Adipose tissue (tissue), 3 donors: Measurements from ENCODE around the gene NDUFA12. TPM values are rescaled to one million over a fixed set of nuclear protein-coding genes. Genes with fewer than 3 reads are reported as not detected.
"Not testable (repeated sequence)": the region's sequence is repeated elsewhere in the genome, so short reads cannot be mapped to it uniquely, and the experiment has no call there.

ENCODE experiments used
- H3K27ac ChIP-seq: one replicate; pipeline ENCODE4 v1.5.1; 2013; ENCODE audit warnings: low read depth, low read length
- whole genome bisulfite sequencing, 3 donors: extraction: QIAGEN DNeasy Blood & Tissue Kit; methylation state at CpG; one replicate each; pipeline ENCODE4 v1.1.7; 2013; 5-methylcytosine and 5-hydroxymethylcytosine counted together
- polyA plus RNA-seq, 3 donors: library from polyadenylated mRNA; stranded (reverse); fragments of 200-250 nt; gene quantifications; one replicate each; pipeline ENCODE4 v1.2.3, GENCODE V29; 2013
- donor health status: healthy with polysubstance abuse.
- donor health status: Bipolar disorder and iron deficiency.
- donor health status: healthy.

The NDUFA12 gene
- polyA plus RNA-seq, 3 donors: 49.8 to 107 (median 104) TPM

GRCh38 chr12:94987076-94987669, 16.3 kb downstream of the NDUFA12 start:
- H3K27ac ChIP-seq: no peak overlapping the region
- WGBS, 3 donors: 90 to 96% (median 96%) methylated on average over 8 of the region's 8 CpGs

- 81 to 86% (median 84%) methylated on average over 9 of the region's 9 CpGs for WGBS, 3 donors
- not testable (repeated sequence) for H3K27ac ChIP-seq
Measured at GRCh38 chr12:94985099-94985498, 18.4 kb downstream of the NDUFA12 start.

DNA sequence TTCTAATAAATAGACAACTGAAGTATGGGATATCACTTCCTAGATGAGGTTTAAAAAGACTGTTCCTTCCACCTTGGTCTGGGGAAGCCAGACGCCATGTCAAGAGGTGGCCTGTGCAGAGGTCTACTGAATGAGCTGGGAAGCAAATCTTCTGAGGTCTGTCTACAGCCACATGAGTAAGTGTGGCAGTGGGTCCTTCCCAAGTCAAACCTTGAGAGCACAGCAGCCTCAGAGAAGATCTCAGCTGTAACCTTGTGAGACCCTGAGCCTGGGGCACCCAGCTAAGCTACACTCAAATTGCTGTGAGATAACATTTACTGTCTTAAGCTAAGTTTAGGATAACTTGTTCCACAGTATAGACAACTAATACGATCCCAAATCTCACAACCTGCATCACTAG, 20.2 kb downstream of the NDUFA12 start:
- no peak overlapping the region for H3K27ac ChIP-seq
- 95 to 98% (median 96%) methylated on average over 2 of the region's 2 CpGs for whole genome bisulfite sequencing, 3 donors

GRCh38 chr12:94982456-94982855, 21.0 kb downstream of the NDUFA12 start:
- no peak overlapping the region for H3K27ac ChIP-seq
- WGBS, 3 donors: 73 to 88% (median 82%) methylated on average over 7 of the region's 7 CpGs

DNA sequence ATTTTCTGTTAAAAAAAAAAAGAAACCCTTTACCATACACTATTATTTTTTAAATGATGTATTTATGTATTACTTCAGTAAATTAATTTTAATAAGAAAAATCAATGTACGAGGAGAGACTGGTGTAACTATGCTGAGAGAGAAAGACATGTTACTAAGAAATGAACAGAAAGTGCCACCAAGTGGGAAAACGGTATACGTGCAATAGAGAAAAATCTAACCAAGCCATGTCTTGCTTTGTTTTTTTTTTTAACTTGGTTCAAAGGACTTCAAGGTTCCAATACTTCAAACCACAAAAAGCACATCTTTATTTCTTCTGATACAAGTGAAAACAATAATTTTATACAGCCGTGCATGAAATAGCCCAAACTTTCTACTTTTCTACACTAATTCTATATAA, 22.9 kb downstream of the NDUFA12 start:
- H3K27ac ChIP-seq: no peak overlapping the region
- 55 to 65% (median 65%) methylated on average over 4 of the region's 4 CpGs for WGBS, 3 donors

DNA sequence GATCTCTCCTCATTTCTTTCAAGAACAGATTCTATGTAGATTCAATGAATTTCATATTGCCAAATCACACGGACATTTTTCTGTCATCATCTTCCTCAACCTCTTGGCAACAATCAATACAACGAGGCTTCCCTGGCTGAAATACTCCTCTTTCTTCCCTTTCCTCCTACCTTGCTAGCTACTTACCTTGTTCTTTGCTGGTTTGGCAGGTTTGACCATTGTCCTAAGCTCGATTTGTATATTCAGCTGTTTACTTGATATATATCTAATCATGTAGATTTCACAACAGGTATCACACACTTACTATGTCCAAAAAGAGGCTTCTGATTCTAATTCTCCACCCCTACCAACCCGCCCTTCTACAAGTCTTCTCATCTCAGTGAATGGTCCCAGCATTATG, 23.6 kb downstream of the NDUFA12 start:
- WGBS, 3 donors: 76 to 77% (median 76%) methylated on average over 4 of the region's 4 CpGs
- H3K27ac ChIP-seq: no peak overlapping the region

DNA sequence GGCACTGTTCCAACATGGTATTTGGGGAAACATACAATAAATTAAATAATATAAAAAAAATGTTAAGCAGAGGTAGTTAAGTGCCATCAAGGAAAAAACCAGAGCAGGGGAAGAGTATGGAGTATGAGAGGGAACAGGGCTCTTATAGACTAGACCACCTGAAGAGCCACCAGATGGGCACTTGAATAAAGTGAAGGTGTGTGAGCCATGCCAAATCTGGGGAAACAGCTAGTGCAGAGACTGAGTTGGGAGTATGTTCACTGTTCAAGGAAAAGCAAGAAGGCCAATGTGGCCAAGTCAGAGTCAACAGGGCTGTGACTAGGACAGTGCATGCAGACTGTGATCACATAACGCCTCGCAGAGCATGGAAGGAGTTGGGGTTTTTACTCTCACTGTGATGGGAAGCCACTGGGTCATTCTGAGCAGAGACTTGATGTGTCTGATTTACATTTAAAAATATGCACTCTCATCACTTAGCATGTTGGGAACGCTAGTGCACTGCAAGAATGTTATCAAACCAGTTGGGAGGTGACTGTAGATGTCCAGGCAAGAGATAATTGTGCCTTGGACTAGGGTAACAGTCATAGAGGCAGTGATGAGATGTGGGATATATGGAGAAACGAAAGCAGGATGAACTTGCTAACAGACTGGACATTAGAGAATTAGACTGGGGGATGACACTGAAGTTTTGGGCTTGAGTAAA, 25.6 kb downstream of the NDUFA12 start:
- WGBS, 3 donors: 91 to 94% (median 93%) methylated on average over 4 of the region's 4 CpGs
- H3K27ac ChIP-seq: no peak overlapping the region

- H3K27ac ChIP-seq: no peak overlapping the region
- WGBS, 3 donors: 86 to 90% (median 87%) methylated on average over 5 of the region's 5 CpGs
Measured at GRCh38 chr12:94973221-94973620, 30.3 kb downstream of the NDUFA12 start.

DNA sequence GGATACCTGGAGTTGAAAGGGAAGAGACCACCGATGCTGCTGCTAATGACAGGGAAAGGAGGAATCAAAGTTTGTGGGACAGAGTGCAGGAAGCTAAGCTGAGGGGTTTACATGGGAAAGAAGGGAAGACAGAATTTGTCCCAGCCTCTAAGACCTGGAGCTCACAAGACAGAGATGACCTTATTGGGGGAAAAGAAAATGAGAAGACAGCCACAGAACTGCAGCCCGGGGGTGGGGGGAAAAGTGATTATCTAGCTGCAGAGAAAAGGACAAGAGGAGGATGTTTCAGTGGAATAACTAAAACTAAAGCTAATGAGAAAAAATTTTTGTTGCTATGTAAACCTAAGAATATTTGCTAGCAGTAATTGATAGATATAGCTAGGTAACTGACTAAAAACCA, 30.7 kb downstream of the NDUFA12 start:
- 79 to 93% (median 82%) methylated on average over 2 of the region's 2 CpGs for WGBS, 3 donors

DNA sequence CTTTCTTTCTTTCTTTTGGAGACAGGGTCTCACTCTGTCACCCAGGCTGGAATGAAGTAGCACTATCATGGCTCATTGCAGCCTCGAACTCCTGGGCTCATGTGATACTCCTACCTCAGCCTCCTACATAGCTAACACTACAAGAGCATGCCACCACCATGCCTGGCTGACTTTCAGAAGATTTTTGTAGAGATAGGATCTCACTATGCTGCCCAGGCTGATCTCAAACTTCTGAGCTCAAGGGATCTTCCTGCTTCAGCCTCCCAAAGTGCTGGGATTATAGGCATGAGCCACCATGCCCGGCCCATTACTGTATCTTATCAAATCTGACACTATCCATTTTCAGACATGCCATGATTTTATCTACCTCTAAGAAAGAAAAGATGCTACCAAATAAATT, 31.6 kb downstream of the NDUFA12 start:
- H3K27ac ChIP-seq: no peak overlapping the region
- 95 to 100% (median 96%) methylated on average over 2 of the region's 2 CpGs for WGBS, 3 donors

More for the DNA sequence above, 30.7 kb downstream of the NDUFA12 start:
- H3K27ac ChIP-seq: no peak overlapping the region

DNA sequence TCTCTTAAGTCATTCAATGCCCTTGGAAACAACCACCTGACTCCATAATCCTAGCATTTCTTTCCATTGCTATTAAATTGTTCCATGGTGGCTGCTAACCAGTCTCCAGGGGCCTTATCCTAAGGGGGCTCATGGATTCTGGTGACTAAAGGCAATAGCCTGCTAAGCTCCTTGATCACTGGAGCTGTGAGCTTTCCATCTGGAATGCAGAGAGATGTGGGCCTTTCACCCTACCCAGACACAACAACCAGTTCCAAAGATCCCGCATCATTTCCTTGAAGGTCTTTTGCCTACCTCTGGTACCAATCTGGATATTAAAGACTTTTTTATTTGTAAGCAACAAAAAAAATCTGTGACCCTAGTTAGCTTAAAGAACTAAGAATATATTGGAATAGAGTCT, 32.9 kb downstream of the NDUFA12 start:
- 97 to 100% (median 97%) methylated on average over 1 of the region's 1 CpG for WGBS, 3 donors
- no peak overlapping the region for H3K27ac ChIP-seq

DNA sequence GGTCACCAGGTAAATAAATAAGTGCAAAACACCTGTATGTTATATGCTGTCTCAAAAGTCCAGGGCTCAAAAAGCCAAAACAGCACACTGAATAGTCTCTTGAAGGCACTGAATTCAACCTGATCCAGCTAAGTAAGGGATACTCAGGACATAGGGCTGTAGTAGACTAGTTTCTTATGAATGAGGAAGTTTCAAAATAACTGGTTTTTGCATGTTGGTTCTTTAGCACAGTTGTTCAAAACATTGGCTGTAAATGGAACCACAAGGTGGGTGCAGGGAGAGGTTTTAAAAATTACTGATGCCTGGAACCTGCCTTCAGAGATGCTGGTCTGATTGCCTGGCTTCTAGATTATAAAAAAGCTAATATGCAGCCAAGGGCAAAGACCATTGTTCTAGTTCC, 34.1 kb downstream of the NDUFA12 start:
- no peak overlapping the region for H3K27ac ChIP-seq

- no peak overlapping the region for H3K27ac ChIP-seq
- 90 to 95% (median 93%) methylated on average over 9 of the region's 9 CpGs for WGBS, 3 donors
Measured at GRCh38 chr12:94965982-94966630, 37.4 kb downstream of the NDUFA12 start.

- no peak overlapping the region for H3K27ac ChIP-seq
- WGBS, 3 donors: 80 to 87% (median 83%) methylated on average over 7 of the region's 7 CpGs
Measured at GRCh38 chr12:94963649-94964048, 39.8 kb downstream of the NDUFA12 start.

- 59 to 76% (median 60%) methylated on average over 3 of the region's 3 CpGs for WGBS, 3 donors
- no peak overlapping the region for H3K27ac ChIP-seq
Measured at GRCh38 chr12:94962670-94963069, 40.8 kb downstream of the NDUFA12 start.

GRCh38 chr12:94961911-94962310, 41.6 kb downstream of the NDUFA12 start:
- 60 to 97% (median 93%) methylated on average over 2 of the region's 2 CpGs for WGBS, 3 donors
- no peak overlapping the region for H3K27ac ChIP-seq

DNA sequence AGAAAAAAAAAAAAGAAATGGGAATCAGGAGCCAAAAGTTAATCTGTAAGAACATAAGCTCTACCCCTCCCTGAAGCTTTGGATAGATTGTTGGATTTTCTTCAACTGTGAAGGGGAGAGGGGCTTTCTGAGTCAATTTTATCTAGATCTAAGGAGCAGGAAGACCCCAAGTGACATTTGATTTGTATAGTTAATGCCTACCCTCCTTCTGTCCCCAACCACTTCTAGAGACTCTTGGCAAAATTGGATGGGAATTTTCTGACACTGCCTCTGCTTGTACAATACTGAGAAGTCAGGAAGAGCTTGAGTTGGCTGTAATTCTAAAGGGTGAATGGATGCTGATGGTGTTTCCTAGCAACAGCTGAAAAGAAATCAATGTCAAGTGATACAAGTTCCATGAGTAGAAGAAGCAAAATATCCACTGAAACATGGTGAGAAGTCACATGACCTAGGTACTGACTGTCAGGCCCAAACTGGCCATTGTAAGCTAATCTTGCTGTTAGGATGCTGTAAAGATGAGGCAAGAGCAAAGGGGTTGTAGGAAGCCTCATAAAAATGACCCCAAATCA, 42.2 kb downstream of the NDUFA12 start:
- no peak overlapping the region for H3K27ac ChIP-seq

GRCh38 chr12:94957006-94957405, 46.5 kb downstream of the NDUFA12 start:
- H3K27ac ChIP-seq: no peak overlapping the region

- 84% methylated on average over 10 of the region's 10 CpGs for WGBS, 3 donors
- H3K27ac ChIP-seq: no peak overlapping the region
Measured at GRCh38 chr12:94954948-94955592, 48.4 kb downstream of the NDUFA12 start.
